NK-92 treated with Interleukin-12 subunit alpha and Interleukin-12 subunit beta, amount 100 ng/mL, for 24 hours (cell line): Measurements from ENCODE around the gene PDE6A.
A peak's percentile ranks its signal among the peaks of the same experiment; 100 is the strongest.

Source experiments
- DNase-seq: peaks from one replicate; lab custom pipeline; 2025; lab: John Stamatoyannopoulos, UW

The PDE6A gene

DNA sequence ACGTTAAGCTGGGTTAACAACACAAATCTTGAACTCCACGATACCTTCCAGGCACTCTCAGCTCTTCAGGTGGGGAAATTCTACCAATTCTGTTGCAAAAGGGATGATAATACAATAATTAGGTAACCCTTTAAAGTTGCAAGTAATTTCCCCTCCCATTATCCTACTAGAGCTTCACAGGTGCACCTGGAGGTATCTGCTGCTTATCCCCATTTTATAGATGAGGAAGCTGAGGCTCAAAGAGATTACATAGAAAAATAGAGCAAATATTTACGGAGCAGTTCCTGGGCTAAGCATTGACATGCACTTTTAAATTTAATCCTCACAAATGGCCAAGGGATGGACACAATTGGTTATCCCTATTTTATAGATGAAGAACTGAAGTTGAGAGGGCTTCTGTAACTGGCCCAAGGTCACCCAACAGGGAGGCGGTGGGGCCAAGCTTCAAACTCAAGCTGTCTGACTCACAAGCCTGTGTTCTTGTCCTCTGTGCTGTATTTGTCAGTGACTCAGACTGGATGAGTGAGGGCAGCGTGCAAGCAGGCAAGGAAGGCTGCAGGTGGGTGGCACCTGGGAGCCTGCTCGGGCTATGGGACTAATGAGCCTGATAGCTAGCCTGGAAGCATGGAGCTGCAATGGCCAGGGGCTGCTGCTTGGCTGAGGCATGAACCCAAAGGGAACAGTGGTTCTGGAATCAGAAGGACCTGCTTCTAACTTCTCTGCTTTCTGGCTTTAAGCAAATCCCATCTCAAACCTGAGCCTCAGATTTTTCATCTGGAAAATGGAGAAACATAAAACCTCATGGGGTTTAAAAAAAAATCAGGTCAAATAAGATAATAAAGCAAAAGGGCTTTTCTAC, 105.5 kb downstream of the PDE6A start:
- no peak for DNase-seq

DNA sequence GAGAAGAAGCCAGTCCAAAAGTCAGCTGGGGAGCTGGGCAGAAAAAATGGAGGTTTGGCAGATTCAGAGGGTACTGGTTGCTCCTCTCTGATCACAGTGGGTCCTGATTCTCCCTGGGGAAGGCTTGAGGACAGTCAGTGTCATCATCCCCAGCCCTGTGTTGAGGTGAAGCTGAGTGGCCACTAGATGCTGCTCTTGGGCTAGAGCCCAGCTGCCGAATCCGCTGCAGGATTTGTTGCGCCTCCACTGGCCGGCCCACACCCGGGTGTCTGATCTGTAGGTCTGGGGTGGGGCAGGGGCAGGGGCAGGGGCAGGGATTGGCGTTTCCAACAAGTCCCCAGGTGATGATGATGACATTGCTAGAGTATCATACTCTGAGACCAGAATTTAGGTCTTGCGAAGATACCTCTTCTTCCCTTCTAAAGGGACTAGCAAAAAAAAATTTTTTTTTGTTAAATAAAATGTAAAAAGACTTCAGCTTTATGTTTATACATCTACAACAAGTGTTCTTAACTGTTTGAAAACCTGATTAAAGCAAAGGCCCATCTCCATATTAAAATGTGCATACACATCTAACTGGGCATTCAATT, 106.8 kb downstream of the PDE6A start:
- no peak for DNase-seq

DNA sequence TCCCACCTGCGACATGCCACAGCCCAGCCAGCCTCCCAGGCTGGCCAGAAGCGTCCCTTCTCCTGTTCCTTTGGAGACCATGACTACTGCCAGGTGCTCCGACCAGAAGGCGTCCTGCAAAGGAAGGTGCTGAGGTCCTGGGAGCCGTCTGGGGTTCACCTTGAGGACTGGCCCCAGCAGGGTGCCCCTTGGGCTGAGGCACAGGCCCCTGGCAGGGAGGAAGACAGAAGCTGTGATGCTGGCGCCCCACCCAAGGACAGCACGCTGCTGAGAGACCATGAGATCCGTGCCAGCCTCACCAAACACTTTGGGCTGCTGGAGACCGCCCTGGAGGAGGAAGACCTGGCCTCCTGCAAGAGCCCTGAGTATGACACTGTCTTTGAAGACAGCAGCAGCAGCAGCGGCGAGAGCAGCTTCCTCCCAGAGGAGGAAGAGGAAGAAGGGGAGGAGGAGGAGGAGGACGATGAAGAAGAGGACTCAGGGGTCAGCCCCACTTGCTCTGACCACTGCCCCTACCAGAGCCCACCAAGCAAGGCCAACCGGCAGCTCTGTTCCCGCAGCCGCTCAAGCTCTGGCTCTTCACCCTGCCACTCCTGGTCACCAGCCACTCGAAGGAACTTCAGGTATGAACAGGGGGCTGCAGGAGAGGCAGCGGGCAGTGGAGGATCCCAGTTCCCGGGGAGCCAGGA, 108.0 kb downstream of the PDE6A start:
- DNase-seq = no peak

- peak; percentile 16 for DNase-seq
Observed at GRCh38 chr5:149834246-149834855, 110.2 kb downstream of the PDE6A start.

GRCh38 chr5:149833116-149833827, 111.3 kb downstream of the PDE6A start:
- DNase-seq = no peak

GRCh38 chr5:149832636-149833035, 112.0 kb downstream of the PDE6A start:
- no peak for DNase-seq

DNA sequence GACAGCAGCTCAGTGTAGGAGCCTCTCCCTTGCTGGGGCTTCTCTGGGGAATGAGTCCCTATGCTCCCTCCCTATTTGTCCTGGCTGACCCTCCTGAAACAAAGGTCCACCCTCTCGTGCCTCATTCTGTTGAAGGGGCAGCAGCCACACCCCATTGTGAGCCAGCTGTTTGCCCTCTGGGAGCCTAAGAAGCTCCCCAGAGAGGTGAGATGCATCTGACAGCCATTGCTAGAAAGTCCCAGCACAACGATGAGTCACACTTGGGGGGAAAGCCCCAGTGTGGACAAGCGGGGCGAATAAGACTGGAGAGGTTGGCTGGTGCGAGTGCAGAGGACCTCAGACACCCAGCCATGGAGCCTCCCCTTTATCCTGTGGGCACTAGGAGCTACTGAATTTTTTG, 113.1 kb downstream of the PDE6A start:
- DNase-seq = peak; percentile 62

GRCh38 chr5:149830579-149830978, 114.0 kb downstream of the PDE6A start:
- DNase-seq = no peak

- DNase-seq = no peak
Observed at GRCh38 chr5:149829954-149830353, 114.6 kb downstream of the PDE6A start.

DNA sequence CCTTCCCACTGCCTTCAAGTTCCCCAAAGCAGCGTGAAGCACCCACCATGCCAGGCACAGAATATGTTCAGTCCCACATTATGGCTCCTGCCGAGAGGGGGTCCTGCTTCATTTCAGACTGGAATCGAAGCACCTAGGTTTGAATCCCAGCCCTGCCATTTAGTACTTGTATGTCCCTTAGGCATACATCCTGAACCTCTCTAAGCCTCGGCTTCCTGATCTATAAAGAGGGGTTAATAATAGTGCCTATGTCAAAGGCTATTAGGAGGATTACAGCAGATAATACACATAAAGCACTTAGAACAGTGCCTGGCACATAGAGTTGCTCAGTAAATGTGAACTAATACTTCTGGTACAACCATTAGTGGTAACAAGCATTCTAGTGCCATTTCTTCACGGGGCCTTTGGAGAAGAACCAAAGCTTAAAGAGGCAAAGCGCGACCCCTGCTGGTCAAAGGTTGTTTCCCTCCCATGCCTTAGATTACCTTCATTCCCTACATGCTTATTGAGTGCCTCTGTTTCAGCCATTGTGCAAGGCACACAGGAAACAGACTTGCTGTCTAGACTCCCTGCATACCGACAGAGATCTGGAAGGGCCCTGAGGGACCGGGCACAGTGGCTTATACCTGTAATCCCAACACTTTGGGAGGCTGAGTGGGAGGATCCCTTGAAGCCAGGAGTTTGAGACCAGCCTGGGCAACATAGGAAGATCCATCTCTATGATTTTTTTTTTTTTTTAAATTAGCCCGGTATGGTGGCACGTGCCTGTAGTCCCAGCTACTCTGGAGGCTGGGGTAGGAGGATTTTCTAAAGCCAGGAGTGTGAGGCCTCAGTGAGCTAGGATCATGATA, 116.2 kb downstream of the PDE6A start:
- peak; percentile 60 for DNase-seq

GRCh38 chr5:149827546-149827945, 117.0 kb downstream of the PDE6A start:
- no peak for DNase-seq

- DNase-seq = no peak
Observed at GRCh38 chr5:149827086-149827485, 117.5 kb downstream of the PDE6A start.

DNA sequence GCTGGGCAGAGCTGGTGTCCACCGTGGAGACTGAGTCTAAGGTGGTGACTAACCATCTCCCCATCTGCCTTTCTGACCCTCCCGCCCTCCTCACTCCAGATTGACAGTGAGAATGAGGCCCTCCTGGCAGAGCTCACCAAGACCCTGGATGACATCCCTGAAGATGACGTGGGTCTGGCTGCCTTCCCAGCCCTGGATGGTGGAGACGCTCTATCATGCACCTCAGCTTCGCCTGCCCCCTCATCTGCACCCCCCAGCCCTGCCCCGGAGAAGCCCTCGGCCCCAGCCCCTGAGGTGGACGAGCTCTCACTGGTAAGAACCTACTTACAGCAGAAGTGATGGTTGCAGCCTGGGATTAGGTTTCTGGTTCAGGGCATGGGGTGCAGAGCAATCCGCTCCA, 118.0 kb downstream of the PDE6A start:
- DNase-seq = no peak

DNA sequence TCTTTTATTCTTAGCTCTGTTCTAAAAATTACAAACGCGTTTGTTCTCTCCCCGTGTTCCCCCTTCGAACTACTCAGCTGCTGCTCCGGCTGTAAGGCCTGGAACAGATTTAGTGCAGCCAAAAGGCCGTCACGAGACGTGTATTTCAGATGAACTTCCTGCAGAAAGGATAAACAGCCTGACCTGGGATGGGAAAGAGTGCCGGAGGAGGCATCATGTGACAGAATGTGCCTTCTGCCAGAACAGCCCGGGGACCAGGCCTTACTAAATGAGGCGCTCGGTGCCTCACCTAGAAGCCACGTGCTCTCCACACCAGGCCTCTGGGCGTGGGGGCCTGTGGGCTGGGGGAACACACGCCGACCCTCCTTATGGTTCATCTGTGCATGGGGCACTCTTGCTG, 119.7 kb downstream of the PDE6A start:
- DNase-seq = no peak

DNA sequence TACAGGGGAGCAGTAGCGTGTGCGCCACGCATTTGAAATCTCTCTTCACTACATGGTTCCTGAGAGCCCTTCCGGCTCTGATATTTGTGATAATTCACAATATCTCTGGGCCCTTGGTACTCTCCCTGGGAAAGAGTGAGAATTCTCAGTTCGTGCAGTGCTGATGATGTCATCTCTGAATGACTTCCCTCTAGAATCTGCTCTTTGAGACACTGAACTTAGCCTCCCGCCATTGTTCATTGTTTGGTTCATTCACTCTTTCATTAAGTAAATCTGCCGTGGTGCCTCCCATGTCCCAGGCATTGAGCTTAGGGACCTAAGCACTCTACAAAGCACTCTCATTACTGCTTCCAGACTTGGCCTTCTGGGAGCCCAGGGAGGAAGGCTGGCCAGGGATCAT, 120.5 kb downstream of the PDE6A start:
- no peak for DNase-seq

DNA sequence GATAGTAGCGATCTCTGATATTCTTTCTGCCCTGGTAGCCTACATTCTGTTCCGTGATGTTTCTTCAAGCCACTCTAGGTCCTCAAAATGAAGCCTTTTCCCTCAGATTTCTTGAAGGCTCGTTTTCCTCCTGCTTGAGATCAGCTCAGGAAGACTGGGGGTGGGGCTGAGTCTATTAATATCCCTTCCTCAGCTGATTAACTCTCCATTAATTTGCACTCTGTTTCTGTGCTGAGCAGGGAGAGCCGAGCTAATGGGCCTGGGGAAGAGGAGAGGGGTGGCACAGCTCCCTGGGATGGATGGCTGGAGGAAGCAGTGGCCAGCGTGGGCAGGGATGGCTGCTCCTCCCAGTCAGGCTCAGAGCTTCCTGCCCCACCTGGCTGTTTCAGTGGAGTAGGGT, 121.2 kb downstream of the PDE6A start:
- no peak for DNase-seq

- no peak for DNase-seq
Observed at GRCh38 chr5:149822301-149822700, 122.3 kb downstream of the PDE6A start.

- no peak for DNase-seq
Observed at GRCh38 chr5:149820536-149821510, 123.8 kb downstream of the PDE6A start.

- no peak for DNase-seq
Observed at GRCh38 chr5:149820012-149820411, 124.6 kb downstream of the PDE6A start.

GRCh38 chr5:149818116-149818515, 126.5 kb downstream of the PDE6A start:
- DNase-seq = no peak
